GM21381 (cell line): ENCODE data around the gene ARFGEF3.
"Not testable (repeated sequence)": the region's sequence is repeated elsewhere in the genome, so short reads cannot be mapped to it uniquely, and the experiment has no call there.

Source experiments
- ATAC-seq: cut with Tn5 transposase; IDR thresholded peaks from one replicate; pipeline ENCODE4 v1.9.1; 2021; ENCODE audit warnings: mild to moderate bottlenecking, moderate library complexity; ENCODE audit not compliant: unreplicated experiment

The ARFGEF3 gene

GRCh38 chr6:138341176-138341575 lies 179.4 kb downstream of the ARFGEF3 start:
- no peak for ATAC-seq

GRCh38 chr6:138343112-138343511 lies 181.4 kb downstream of the ARFGEF3 start:
- no peak for ATAC-seq

- ATAC-seq: no peak
Observed at GRCh38 chr6:138345565-138346285, 184.0 kb downstream of the ARFGEF3 start.

- no peak for ATAC-seq
Observed at GRCh38 chr6:138346302-138347195, 184.8 kb downstream of the ARFGEF3 start.

- no peak for ATAC-seq
Observed at GRCh38 chr6:138347864-138348263, 186.1 kb downstream of the ARFGEF3 start.

- no peak for ATAC-seq
Observed at GRCh38 chr6:138349891-138350290, 188.2 kb downstream of the ARFGEF3 start.

GRCh38 chr6:138357928-138358327 lies 196.2 kb downstream of the ARFGEF3 start:
- ATAC-seq: no peak

- not testable (repeated sequence) for ATAC-seq
Observed at GRCh38 chr6:138368684-138369083, 206.9 kb downstream of the ARFGEF3 start.

- no peak for ATAC-seq
Observed at GRCh38 chr6:138370631-138371451, 209.1 kb downstream of the ARFGEF3 start.

GRCh38 chr6:138371452-138371711 lies 209.6 kb downstream of the ARFGEF3 start:
- ATAC-seq: no peak

- ATAC-seq: no peak
Observed at GRCh38 chr6:138371720-138372119, 210.0 kb downstream of the ARFGEF3 start.

GRCh38 chr6:138372711-138373463 lies 211.1 kb downstream of the ARFGEF3 start:
- no peak for ATAC-seq

- ATAC-seq: no peak
Observed at GRCh38 chr6:138374230-138374629, 212.5 kb downstream of the ARFGEF3 start.

GRCh38 chr6:138374815-138375214 lies 213.1 kb downstream of the ARFGEF3 start:
- no peak for ATAC-seq

GRCh38 chr6:138377042-138377441 lies 215.3 kb downstream of the ARFGEF3 start:
- ATAC-seq: no peak

GRCh38 chr6:138377844-138378243 lies 216.1 kb downstream of the ARFGEF3 start, which contains the start of gene SMIM28:
TSS of gene SMIM28 (plus strand) at chr6:138377905. CDS start at chr6:138378073, 168 bp downstream.
- ATAC-seq: no peak

- ATAC-seq: no peak
Observed at GRCh38 chr6:138378463-138378862, 216.7 kb downstream of the ARFGEF3 start.

GRCh38 chr6:138382498-138383265 lies 220.9 kb downstream of the ARFGEF3 start:
- ATAC-seq: no peak

- ATAC-seq: no peak
Observed at GRCh38 chr6:138383776-138384175, 222.0 kb downstream of the ARFGEF3 start.

GRCh38 chr6:138386897-138387296 lies 225.2 kb downstream of the ARFGEF3 start:
- ATAC-seq: no peak
